Measurements from ENCODE around the gene AUTS2.

DNA sequence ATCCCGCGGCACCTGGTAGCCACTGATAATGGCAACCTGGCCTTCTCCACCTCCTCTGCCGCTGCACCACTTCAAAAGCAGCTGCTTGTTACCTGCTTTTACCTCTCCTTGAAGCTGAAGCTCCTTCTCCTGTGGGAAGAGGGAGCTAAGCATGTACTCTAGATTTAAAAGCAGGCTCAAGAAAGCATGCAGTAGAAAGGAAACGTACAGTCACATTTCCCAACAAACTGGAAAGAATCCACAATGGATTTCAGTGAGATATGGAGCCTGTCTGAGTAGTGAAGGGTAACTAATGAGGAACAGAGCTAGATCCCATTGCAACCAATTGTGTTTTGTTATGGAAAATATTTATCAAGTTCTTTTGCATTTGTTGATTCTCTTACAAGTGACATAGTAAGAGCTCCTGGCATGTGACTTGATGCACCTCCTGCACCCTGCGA is 1076.3 kb downstream of the AUTS2 start:
- TF ChIP-seq BHLHE40 (IDR thresholded peaks at IDR 0.05; ENCODE audit: borderline replicate concordance), result no peak
- TF ChIP-seq NFRKB (IDR thresholded peaks at IDR 0.05), result no peak
- TF ChIP-seq SUZ12 (IDR thresholded peaks at IDR 0.05), result no peak
